ENCODE results near the gene EFNB1.

The EFNB1 gene

GRCh38 chrX:68830419-68831404 is 1.9 kb downstream of the EFNB1 start:
- no peak overlapping the region for H2AFZ ChIP-seq
- no peaks in the 10 kb centered on the region for H3K27me3 ChIP-seq (ENCODE audit: control insufficient read depth, insufficient read depth, low read length)
- TF ChIP-seq, protein P1, sequence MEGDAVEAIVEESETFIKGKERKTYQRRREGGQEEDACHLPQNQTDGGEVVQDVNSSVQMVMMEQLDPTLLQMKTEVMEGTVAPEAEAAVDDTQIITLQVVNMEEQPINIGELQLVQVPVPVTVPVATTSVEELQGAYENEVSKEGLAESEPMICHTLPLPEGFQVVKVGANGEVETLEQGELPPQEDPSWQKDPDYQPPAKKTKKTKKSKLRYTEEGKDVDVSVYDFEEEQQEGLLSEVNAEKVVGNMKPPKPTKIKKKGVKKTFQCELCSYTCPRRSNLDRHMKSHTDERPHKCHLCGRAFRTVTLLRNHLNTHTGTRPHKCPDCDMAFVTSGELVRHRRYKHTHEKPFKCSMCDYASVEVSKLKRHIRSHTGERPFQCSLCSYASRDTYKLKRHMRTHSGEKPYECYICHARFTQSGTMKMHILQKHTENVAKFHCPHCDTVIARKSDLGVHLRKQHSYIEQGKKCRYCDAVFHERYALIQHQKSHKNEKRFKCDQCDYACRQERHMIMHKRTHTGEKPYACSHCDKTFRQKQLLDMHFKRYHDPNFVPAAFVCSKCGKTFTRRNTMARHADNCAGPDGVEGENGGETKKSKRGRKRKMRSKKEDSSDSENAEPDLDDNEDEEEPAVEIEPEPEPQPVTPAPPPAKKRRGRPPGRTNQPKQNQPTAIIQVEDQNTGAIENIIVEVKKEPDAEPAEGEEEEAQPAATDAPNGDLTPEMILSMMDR (IDR thresholded peaks at IDR 0.05): no peak
- H3K4me2 ChIP-seq (ENCODE audit: low read length): peak overlapping the region; percentile 73
- peaks cover 59% of the 10 kb centered on the region for H3K79me2 ChIP-seq
- peaks cover 7% of the 10 kb centered on the region for H3K4me1 ChIP-seq
- H3K4me3 ChIP-seq (ENCODE audit: low read depth, low read length): peak overlapping the region; percentile 77
- peak overlapping the region; percentile 97 for H3K9ac ChIP-seq
- H3K36me3 ChIP-seq (ENCODE audit: control insufficient read depth, insufficient read depth, low read length): no peaks in the 10 kb centered on the region
- H3K9me3 ChIP-seq (ENCODE audit: control insufficient read depth, low read length): no peaks in the 10 kb centered on the region
- peak overlapping the region; percentile 96 for H3K27ac ChIP-seq

DNA sequence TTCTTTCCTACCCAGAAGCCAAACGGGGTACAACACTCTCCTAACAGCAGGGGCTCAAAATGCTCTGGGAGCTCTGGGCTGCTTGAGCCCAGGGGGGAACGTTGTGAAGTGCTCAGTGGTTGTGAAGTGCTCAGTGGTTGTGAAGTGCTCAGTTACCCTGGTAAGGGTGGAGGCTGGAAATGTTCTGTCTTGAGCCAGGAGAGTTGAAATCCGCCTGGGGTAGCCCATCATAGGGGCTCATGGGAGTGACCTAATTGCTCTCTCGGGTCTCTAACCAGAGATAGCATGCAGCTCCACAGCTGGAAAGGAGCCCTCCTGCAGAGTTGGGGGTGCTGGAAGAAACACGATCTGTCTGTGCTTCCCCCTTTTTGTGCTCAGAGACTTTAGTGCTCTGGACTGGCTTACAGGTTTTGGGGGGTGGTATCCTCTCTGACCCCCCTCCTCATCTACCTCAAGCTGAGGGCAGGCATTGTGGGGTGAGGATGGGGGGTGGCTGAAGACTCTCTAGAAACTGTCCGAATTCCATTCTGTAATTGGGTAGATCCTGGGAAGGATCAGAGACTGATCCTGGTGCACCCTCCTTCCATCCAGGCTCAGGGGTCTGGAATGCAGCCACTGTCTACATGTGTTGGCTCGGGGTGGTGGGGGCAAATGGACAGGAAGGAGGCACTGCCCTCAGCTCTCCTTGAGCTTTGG is 2.7 kb downstream of the EFNB1 start:
- H3K9me3 ChIP-seq (ENCODE audit: control insufficient read depth, low read length): no peaks in the 10 kb centered on the region
- H2AFZ ChIP-seq: no peak overlapping the region
- H3K4me2 ChIP-seq (ENCODE audit: low read length): peak overlapping the region; percentile 65
- peaks cover 66% of the 10 kb centered on the region for H3K79me2 ChIP-seq
- no peak overlapping the region for H3K9ac ChIP-seq
- peaks cover 9% of the 10 kb centered on the region for H3K4me1 ChIP-seq
- H3K4me3 ChIP-seq (ENCODE audit: low read depth, low read length): peak overlapping the region; percentile 34
- H3K27me3 ChIP-seq (ENCODE audit: control insufficient read depth, insufficient read depth, low read length): no peaks in the 10 kb centered on the region
- H3K27ac ChIP-seq: peak overlapping the region; percentile 96
- no peaks in the 10 kb centered on the region for H3K36me3 ChIP-seq (ENCODE audit: control insufficient read depth, insufficient read depth, low read length)
- TF ChIP-seq, protein P1 (IDR thresholded peaks at IDR 0.05): no peak

DNA sequence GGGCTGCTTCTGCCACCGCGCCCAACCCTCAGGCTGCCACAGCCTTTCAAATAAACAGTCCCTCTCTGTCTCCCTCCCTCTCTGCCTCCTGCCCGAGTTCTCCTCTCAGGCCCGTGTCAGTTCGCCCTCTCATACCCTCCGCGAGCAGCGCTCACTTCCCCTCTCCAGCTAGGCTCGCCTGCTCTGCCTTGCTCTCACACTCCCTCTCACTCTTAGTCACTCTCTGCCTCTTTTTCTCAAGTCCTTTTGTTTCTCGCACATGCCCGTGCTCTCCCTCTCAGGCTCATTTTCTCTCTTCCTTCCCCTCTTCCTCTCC is 3.2 kb downstream of the EFNB1 start:
- no peaks in the 10 kb centered on the region for H3K9me3 ChIP-seq (ENCODE audit: control insufficient read depth, low read length)
- no peaks in the 10 kb centered on the region for H3K36me3 ChIP-seq (ENCODE audit: control insufficient read depth, insufficient read depth, low read length)
- H3K27me3 ChIP-seq (ENCODE audit: control insufficient read depth, insufficient read depth, low read length): no peaks in the 10 kb centered on the region
- peak overlapping the region; percentile 96 for H3K27ac ChIP-seq
- peaks cover 69% of the 10 kb centered on the region for H3K79me2 ChIP-seq
- peak overlapping the region; percentile 65 for H3K4me2 ChIP-seq (ENCODE audit: low read length)
- peaks cover 12% of the 10 kb centered on the region for H3K4me1 ChIP-seq
- TF ChIP-seq, protein P1 (IDR thresholded peaks at IDR 0.05): no peak
- H3K4me3 ChIP-seq (ENCODE audit: low read depth, low read length): peak overlapping the region; percentile 34
- H2AFZ ChIP-seq: no peak overlapping the region
- peak overlapping the region; percentile 76 for H3K9ac ChIP-seq

DNA sequence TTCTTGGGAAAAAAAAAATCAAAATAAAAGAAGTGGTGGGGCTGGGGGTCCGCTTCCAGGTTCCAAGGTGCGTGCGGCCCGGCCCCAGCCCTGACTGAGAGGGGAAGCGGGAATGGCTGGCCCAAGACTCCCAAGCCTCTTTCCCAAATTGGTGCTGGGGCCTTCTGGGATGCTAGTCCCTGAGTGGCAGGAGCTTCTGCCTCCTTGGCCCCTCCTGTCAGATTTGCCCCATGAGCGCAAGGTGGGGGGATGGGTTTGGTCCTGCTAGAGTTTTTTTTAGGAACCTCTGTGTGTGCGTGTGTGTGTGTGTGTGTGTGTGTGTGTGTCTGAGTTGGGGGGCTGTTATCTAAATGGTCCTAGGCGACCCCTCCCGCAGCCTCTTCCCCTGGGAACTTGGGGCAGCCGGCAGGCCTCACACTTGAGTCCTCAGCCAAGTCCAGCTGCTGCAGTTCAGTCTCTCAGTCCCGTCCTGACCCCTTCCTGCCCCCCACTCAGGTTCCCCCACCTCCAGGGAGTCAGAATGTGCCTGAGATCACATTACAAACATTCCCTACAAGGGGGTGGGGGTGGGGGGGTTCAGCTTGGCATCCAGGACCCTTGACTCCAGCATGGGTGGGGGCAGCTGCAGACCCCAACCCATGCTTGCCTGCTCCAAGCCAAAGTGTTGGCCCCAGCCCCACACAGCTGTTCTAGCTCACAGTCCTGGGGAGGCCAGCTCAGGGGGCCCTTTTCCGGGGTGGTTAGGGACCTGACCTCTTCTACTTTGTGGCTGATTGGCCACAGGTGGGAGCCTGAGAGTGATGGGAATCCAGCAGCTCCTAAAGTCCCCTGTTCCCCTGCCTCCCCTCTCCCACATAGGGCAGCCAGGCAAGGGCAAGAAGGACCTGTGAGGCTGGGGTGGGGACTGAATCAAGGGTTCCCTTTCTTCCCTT is 4.0 kb downstream of the EFNB1 start:
- peaks cover 76% of the 10 kb centered on the region for H3K79me2 ChIP-seq
- no peaks in the 10 kb centered on the region for H3K27me3 ChIP-seq (ENCODE audit: control insufficient read depth, insufficient read depth, low read length)
- no peaks in the 10 kb centered on the region for H3K9me3 ChIP-seq (ENCODE audit: control insufficient read depth, low read length)
- H3K4me1 ChIP-seq: peaks cover 13% of the 10 kb centered on the region
- H2AFZ ChIP-seq: no peak overlapping the region
- peak overlapping the region; percentile 65 for H3K4me2 ChIP-seq (ENCODE audit: low read length)
- no peaks in the 10 kb centered on the region for H3K36me3 ChIP-seq (ENCODE audit: control insufficient read depth, insufficient read depth, low read length)
- H3K4me3 ChIP-seq (ENCODE audit: low read depth, low read length): no peak overlapping the region
- TF ChIP-seq, protein P1 (IDR thresholded peaks at IDR 0.05): no peak
- peak overlapping the region; percentile 76 for H3K9ac ChIP-seq
- H3K27ac ChIP-seq: peak overlapping the region; percentile 96

Data from parathyroid adenoma (tissue), 2 donors.